Neural cell (in vitro differentiated cells): ENCODE results near the gene CNTFR. TPM values are rescaled to one million over a fixed set of nuclear protein-coding genes. Genes with fewer than 3 reads are reported as not detected.

Experiments used
- H2AFZ ChIP-seq: fragments of 200-600, 300-800 bp; sonication (generic), shearing (Covaris generic); 2 replicates; pipeline ENCODE4 v1.6.0; 2014; ENCODE audit warnings: low read depth, mild to moderate bottlenecking, antibody characterized with exemption, low read length, moderate library complexity
- H3F3A ChIP-seq: fragments of 200-600 bp; shearing (Covaris generic); 2 replicates; pipeline ENCODE4 v1.6.1; 2016; ENCODE audit warnings: mild to moderate bottlenecking, moderate library complexity, mixed read lengths, antibody characterized with exemption, low read length; ENCODE audit not compliant: insufficient read depth, poor library complexity, severe bottlenecking
- H3K27ac ChIP-seq: fragments of 200-600, 300-800 bp; sonication (generic), shearing (Covaris generic); 2 replicates; pipeline ENCODE4 v1.5.1; 2014; ENCODE audit warnings: mild to moderate bottlenecking, low read length, moderate library complexity
- H3K27me3 ChIP-seq: fragments of 300-800, 200-600 bp; sonication (generic), shearing (Covaris generic); 2 replicates; pipeline ENCODE4 v1.6.0; 2014; ENCODE audit warnings: mild to moderate bottlenecking, low read depth, low read length, moderate library complexity; ENCODE audit not compliant: insufficient read depth
- H3K36me3 ChIP-seq: fragments of 300-800, 200-600 bp; sonication (generic), shearing (Covaris generic); 2 replicates; pipeline ENCODE4 v1.5.1; 2014; ENCODE audit warnings: mild to moderate bottlenecking, antibody characterized with exemption, low read length, moderate library complexity; ENCODE audit not compliant: insufficient read depth
- H3K4me2 ChIP-seq: fragments of 300-800, 200-600 bp; sonication (generic), shearing (Covaris generic); 2 replicates; pipeline ENCODE4 v1.6.0; 2014; ENCODE audit warnings: mild to moderate bottlenecking, low read length
- H3K4me3 ChIP-seq: fragments of 300-800, 200-600 bp; sonication (generic), shearing (Covaris generic); 2 replicates; pipeline ENCODE4 v1.5.1; 2014; ENCODE audit warnings: mild to moderate bottlenecking, low read length, moderate library complexity
- H3K79me2 ChIP-seq: fragments of 200-600 bp; shearing (Covaris generic); replicated peaks from 2 replicates; pipeline ENCODE4 v1.6.0; 2014; ENCODE audit warnings: mild to moderate bottlenecking, low read length, moderate library complexity; ENCODE audit not compliant: insufficient read depth
- H3K9ac ChIP-seq: fragments of 300-800, 200-600 bp; sonication (generic), shearing (Covaris generic); 2 replicates; pipeline ENCODE4 v1.6.1; 2016; ENCODE audit warnings: mild to moderate bottlenecking, low read length, mixed read lengths
- H3K9me2 ChIP-seq: fragments of 200-600 bp; shearing (Covaris generic); 2 replicates; pipeline ENCODE4 v1.6.1; 2016; ENCODE audit warnings: mild to moderate bottlenecking, low read length, mixed read lengths; ENCODE audit not compliant: insufficient read depth
- H3K9me3 ChIP-seq: fragments of 200-600, 300-800 bp; sonication (generic), shearing (Covaris generic); 2 replicates; pipeline ENCODE4 v1.6.1; 2016; ENCODE audit warnings: mild to moderate bottlenecking, mixed run types, low read length, moderate library complexity, mixed read lengths
- H4K20me1 ChIP-seq: fragments of 200-600 bp; shearing (Covaris generic); 2 replicates; pipeline ENCODE4 v1.6.1; 2016; ENCODE audit warnings: mild to moderate bottlenecking, mixed run types; ENCODE audit not compliant: insufficient read depth
- CTCF ChIP-seq: fragments of 450-650 bp; IDR thresholded peaks from 2 replicates; pipeline ENCODE4 v1.5.1; 2014; ENCODE audit warnings: antibody characterized with exemption, mild to moderate bottlenecking, moderate library complexity; ENCODE audit not compliant: poor library complexity, severe bottlenecking
- EP300 ChIP-seq: fragments of 450-650 bp; conservative IDR thresholded peaks from 2 replicates; pipeline ENCODE4 v1.6.1; 2014; ENCODE audit warnings: antibody characterized with exemption, mild to moderate bottlenecking, moderate library complexity; ENCODE audit not compliant: poor library complexity, severe bottlenecking
- EZH2 ChIP-seq: fragments of 200-600, 300-800 bp; shearing (Covaris generic), sonication (generic); IDR thresholded peaks from 2 replicates; pipeline ENCODE4 v1.6.1; 2014; ENCODE audit warnings: antibody characterized with exemption, low read length, borderline replicate concordance, mild to moderate bottlenecking; ENCODE audit not compliant: insufficient read depth, poor library complexity, severe bottlenecking
- MXI1 ChIP-seq: fragments of 450-650 bp; conservative IDR thresholded peaks from 2 replicates; pipeline ENCODE4 v1.6.1; 2014; ENCODE audit warnings: antibody characterized with exemption, mild to moderate bottlenecking; ENCODE audit not compliant: poor library complexity, severe bottlenecking
- POLR2AphosphoS5 ChIP-seq: IDR thresholded peaks from 2 replicates; pipeline ENCODE4 v1.6.1; 2012
- RAD21 ChIP-seq: fragments of 450-650 bp; conservative IDR thresholded peaks from 2 replicates; pipeline ENCODE4 v1.6.1; 2014; ENCODE audit warnings: antibody characterized with exemption, mild to moderate bottlenecking, moderate library complexity
- REST ChIP-seq: IDR thresholded peaks from 2 replicates; pipeline ENCODE4 v1.6.1; 2012; ENCODE audit warnings: borderline replicate concordance
- SMC3 ChIP-seq: fragments of 450-650 bp; conservative IDR thresholded peaks from 2 replicates; pipeline ENCODE4 v1.6.1; 2014; ENCODE audit warnings: antibody characterized with exemption, mild to moderate bottlenecking, moderate library complexity; ENCODE audit not compliant: poor library complexity
- TAF1 ChIP-seq: IDR thresholded peaks from 2 replicates; pipeline ENCODE4 v1.6.1; 2012; ENCODE audit warnings: low read depth
- polyA plus RNA-seq: library from polyadenylated mRNA; depleted of rRNA; stranded (reverse); fragments of >200 nt; gene quantifications from 2 replicates; pipeline ENCODE4 v1.2.3, GENCODE V29; 2014

Gene CNTFR
- polyA plus RNA-seq, 1 donor from 2014 or later, result 19.0 TPM

GRCh38 chr9:34588671-34589635, 571 bp downstream of the CNTFR start:
- H3K4me2 ChIP-seq, result peak overlapping the region; percentile 92

More at GRCh38 chr9:34588671-34589635, 571 bp downstream of the CNTFR start:
- Histone ChIP-seq H3K36me3 (no peaks in the 10 kb centered on the region), H3K27me3 (peaks cover 26% of the 10 kb centered on the region), H3K79me2 (peaks cover 53% of the 10 kb centered on the region), H3K9ac (peak overlapping the region; percentile 80), H3K9me3 (no peaks in the 10 kb centered on the region), H3K4me3 (peak overlapping the region; percentile 98), H3K27ac (peak overlapping the region; percentile 75), H3K9me2 (no peaks in the 10 kb centered on the region), H4K20me1 (peaks cover 5% of the 10 kb centered on the region), H2AFZ (peak overlapping the region; percentile 43), H3F3A (no peaks in the 10 kb centered on the region)
- peak; percentile 19 for TF ChIP-seq SMC3
- TF ChIP-seq REST, result peak; percentile 31
- TF ChIP-seq EP300, result no peak
- TF ChIP-seq TAF1, result no peak
- TF ChIP-seq MXI1, result peak; percentile 78
- TF ChIP-seq EZH2, result no peak
- TF ChIP-seq CTCF, result no peak
- TF ChIP-seq RAD21, result peak; percentile 43
- TF ChIP-seq POLR2AphosphoS5, result no peak
